MM.1S (cell line): ENCODE measurements around the gene SLC2A13.

Experiments used
- DNase-seq: peaks from one replicate; pipeline ENCODE4 v3.0.0-alpha.2; 2015
- H2AFZ ChIP-seq: fragments of 300-600 bp; sonication (generic); 2 replicates; pipeline ENCODE4 v1.6.0; 2016; ENCODE audit warnings: antibody characterized with exemption, low read length
- H3F3A ChIP-seq: fragments of 300-600 bp; sonication (generic); 2 replicates; pipeline ENCODE4 v1.6.1; 2016; ENCODE audit warnings: mild to moderate bottlenecking, antibody characterized with exemption, low read length, moderate library complexity, mixed read lengths; ENCODE audit not compliant: insufficient read depth
- H3K27ac ChIP-seq: fragments of 300-600 bp; sonication (generic); 2 replicates; pipeline ENCODE4 v1.5.1; 2016; ENCODE audit warnings: mild to moderate bottlenecking, low read length
- H3K27me3 ChIP-seq: fragments of 300-600 bp; sonication (generic); replicated peaks from 2 replicates; pipeline ENCODE4 v1.6.0; 2016; ENCODE audit warnings: low read length; ENCODE audit not compliant: insufficient read depth
- H3K36me3 ChIP-seq: fragments of 300-600 bp; sonication (generic); replicated peaks from 2 replicates; pipeline ENCODE4 v1.6.1; 2016; ENCODE audit warnings: mild to moderate bottlenecking, low read length, mixed read lengths; ENCODE audit not compliant: insufficient read depth
- H3K4me1 ChIP-seq: fragments of 300-600 bp; sonication (generic); 2 replicates; pipeline ENCODE4 v1.6.1; 2016; ENCODE audit warnings: low read length, mixed read lengths
- H3K4me2 ChIP-seq: fragments of 300-600 bp; sonication (generic); 2 replicates; pipeline ENCODE4 v1.6.0; 2016; ENCODE audit warnings: low read depth, low read length
- H3K4me3 ChIP-seq: fragments of 300-600 bp; sonication (generic); 2 replicates; pipeline ENCODE4 v1.5.1; 2016; ENCODE audit warnings: low read length, mixed read lengths
- H3K79me2 ChIP-seq: fragments of 300-600 bp; sonication (generic); 2 replicates; pipeline ENCODE4 v1.6.1; 2016; ENCODE audit warnings: mixed run types, low read length, mixed read lengths
- H3K9ac ChIP-seq: fragments of 300-600 bp; sonication (generic); 2 replicates; pipeline ENCODE4 v1.6.1; 2016; ENCODE audit warnings: low read length, mixed read lengths
- H3K9me2 ChIP-seq: fragments of 300-600 bp; sonication (generic); replicated peaks from 2 replicates; pipeline ENCODE4 v1.6.1; 2016; ENCODE audit warnings: mild to moderate bottlenecking, low read length, mixed read lengths; ENCODE audit not compliant: insufficient read depth
- H3K9me3 ChIP-seq: fragments of 300-600 bp; sonication (generic); replicated peaks from 2 replicates; pipeline ENCODE4 v1.6.1; 2016; ENCODE audit warnings: mild to moderate bottlenecking, low read length, mixed read lengths; ENCODE audit not compliant: insufficient read depth
- H4K20me1 ChIP-seq: fragments of 300-600 bp; sonication (generic); 2 replicates; pipeline ENCODE4 v1.6.1; 2016; ENCODE audit warnings: mild to moderate bottlenecking, low read length, moderate library complexity, mixed read lengths; ENCODE audit not compliant: insufficient read depth
- EZH2 ChIP-seq: fragments of 300-600 bp; sonication (generic); optimal IDR thresholded peaks from 2 replicates; pipeline ENCODE3; 2017; ENCODE audit warnings: low read depth, mild to moderate bottlenecking, antibody characterized with exemption, low read length, mixed read lengths
- EZH2phosphoT487 ChIP-seq: fragments of 300-600 bp; sonication (generic); IDR thresholded peaks from 2 replicates; pipeline ENCODE4 v1.6.1; 2018; ENCODE audit warnings: antibody characterized with exemption, low read length
- TF ChIP-seq, protein P1 (sequence below): fragments of 300-600 bp; sonication (generic); IDR thresholded peaks from 2 replicates; pipeline ENCODE4 v1.5.1; 2016; ENCODE audit warnings: antibody characterized with exemption, low read length, mixed read lengths

SLC2A13 gene

DNA sequence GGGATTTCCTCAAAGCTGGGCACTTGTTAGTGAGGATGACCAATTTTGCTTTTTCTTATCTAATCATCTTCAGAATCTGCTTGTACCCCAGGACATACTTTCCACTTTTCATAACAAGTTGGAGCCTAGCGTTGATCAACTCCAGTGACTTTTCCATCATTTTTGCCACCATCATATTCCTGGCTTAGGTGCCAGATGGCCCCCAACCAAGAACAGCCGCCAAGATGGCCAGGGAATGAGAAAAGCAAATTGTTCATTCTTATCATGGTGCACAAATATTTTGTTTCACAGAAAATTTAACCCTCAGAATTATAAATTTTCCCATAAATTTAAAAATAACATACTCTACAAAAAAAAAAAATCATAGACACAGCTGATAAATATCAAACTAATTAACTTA, 37.5 kb downstream of the SLC2A13 start:
- no peak for DNase-seq
- TF ChIP-seq, protein P1, sequence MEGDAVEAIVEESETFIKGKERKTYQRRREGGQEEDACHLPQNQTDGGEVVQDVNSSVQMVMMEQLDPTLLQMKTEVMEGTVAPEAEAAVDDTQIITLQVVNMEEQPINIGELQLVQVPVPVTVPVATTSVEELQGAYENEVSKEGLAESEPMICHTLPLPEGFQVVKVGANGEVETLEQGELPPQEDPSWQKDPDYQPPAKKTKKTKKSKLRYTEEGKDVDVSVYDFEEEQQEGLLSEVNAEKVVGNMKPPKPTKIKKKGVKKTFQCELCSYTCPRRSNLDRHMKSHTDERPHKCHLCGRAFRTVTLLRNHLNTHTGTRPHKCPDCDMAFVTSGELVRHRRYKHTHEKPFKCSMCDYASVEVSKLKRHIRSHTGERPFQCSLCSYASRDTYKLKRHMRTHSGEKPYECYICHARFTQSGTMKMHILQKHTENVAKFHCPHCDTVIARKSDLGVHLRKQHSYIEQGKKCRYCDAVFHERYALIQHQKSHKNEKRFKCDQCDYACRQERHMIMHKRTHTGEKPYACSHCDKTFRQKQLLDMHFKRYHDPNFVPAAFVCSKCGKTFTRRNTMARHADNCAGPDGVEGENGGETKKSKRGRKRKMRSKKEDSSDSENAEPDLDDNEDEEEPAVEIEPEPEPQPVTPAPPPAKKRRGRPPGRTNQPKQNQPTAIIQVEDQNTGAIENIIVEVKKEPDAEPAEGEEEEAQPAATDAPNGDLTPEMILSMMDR: no peak
- TF ChIP-seq EZH2phosphoT487 (no peak), EZH2 (no peak)
- Histone ChIP-seq H2AFZ (no peak overlapping the region), H3K27me3 (no peaks in the 10 kb centered on the region), H3K4me2 (no peak overlapping the region), H3K9me3 (no peaks in the 10 kb centered on the region), H4K20me1 (no peaks in the 10 kb centered on the region), H3K4me3 (no peak overlapping the region), H3F3A (no peaks in the 10 kb centered on the region), H3K9me2 (no peaks in the 10 kb centered on the region), H3K4me1 (no peaks in the 10 kb centered on the region), H3K9ac (no peak overlapping the region), H3K79me2 (no peaks in the 10 kb centered on the region), H3K27ac (no peak overlapping the region), H3K36me3 (no peaks in the 10 kb centered on the region)

DNA sequence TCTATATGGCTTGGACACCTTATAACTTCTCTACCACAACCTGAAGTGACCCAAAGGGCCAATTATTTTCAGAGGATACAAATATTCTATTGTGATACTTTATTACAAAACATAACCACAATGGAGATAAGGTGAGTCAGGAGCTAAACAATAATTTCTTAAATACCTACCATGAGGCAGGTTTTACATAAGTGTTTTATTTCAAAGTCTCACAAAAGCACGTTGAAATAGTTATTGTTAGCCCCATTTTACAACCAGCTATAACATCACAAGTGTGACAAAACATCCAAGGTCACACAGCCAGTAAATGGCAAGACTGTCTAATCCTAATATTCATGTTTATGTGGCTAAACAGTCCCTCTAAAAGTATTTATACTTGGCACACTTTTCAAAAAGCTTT, 40.2 kb downstream of the SLC2A13 start:
- Histone ChIP-seq H3K27ac (no peak overlapping the region), H3K9me3 (no peaks in the 10 kb centered on the region), H3K9me2 (no peaks in the 10 kb centered on the region), H3K4me3 (no peak overlapping the region), H2AFZ (no peak overlapping the region), H3K79me2 (no peaks in the 10 kb centered on the region), H3K4me1 (no peaks in the 10 kb centered on the region), H3F3A (no peaks in the 10 kb centered on the region), H4K20me1 (no peaks in the 10 kb centered on the region), H3K9ac (no peak overlapping the region), H3K27me3 (no peaks in the 10 kb centered on the region), H3K36me3 (no peaks in the 10 kb centered on the region), H3K4me2 (no peak overlapping the region)
- DNase-seq: no peak
- TF ChIP-seq EZH2phosphoT487 (no peak), EZH2 (no peak)
- TF ChIP-seq, protein P1: no peak

DNA sequence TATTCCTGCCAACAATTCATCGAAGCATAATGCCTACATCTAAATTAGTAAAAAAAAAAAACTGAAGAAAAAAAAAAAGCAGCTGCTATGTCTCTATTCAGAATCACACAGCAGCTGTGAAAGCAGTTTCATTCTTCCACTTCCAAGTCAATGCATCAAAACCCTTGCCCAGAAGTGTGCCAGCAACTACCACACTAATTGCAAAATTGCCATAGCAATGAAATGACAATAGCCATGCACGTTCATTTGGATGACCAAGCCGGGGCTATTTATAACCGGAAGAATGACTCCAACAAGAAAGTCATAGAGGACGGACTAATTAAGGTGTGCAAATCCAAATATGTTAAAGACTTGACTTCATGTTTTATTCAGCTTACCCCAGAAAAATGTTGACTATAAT, 42.5 kb downstream of the SLC2A13 start:
- no peak overlapping the region for H3K9ac ChIP-seq
- H4K20me1 ChIP-seq: no peaks in the 10 kb centered on the region
- no peak overlapping the region for H3K4me3 ChIP-seq
- no peak for TF ChIP-seq EZH2
- TF ChIP-seq, protein P1: no peak
- no peak for TF ChIP-seq EZH2phosphoT487
- H2AFZ ChIP-seq: no peak overlapping the region
- H3K4me1 ChIP-seq: no peaks in the 10 kb centered on the region
- no peaks in the 10 kb centered on the region for H3K9me2 ChIP-seq
- no peak overlapping the region for H3K4me2 ChIP-seq
- H3K27me3 ChIP-seq: no peaks in the 10 kb centered on the region
- DNase-seq: no peak
- no peaks in the 10 kb centered on the region for H3K79me2 ChIP-seq
- no peaks in the 10 kb centered on the region for H3F3A ChIP-seq
- no peaks in the 10 kb centered on the region for H3K9me3 ChIP-seq
- no peaks in the 10 kb centered on the region for H3K36me3 ChIP-seq
- no peak overlapping the region for H3K27ac ChIP-seq
